8988T (cell line): ENCODE data around the gene GATA5.
"Not testable (repeated sequence)": the region's sequence is repeated elsewhere in the genome, so short reads cannot be mapped to it uniquely, and the experiment has no call there.

Experiments
- DNase-seq: peaks from one replicate; pipeline ENCODE4 v3.0.0; 2011

The GATA5 gene

DNA sequence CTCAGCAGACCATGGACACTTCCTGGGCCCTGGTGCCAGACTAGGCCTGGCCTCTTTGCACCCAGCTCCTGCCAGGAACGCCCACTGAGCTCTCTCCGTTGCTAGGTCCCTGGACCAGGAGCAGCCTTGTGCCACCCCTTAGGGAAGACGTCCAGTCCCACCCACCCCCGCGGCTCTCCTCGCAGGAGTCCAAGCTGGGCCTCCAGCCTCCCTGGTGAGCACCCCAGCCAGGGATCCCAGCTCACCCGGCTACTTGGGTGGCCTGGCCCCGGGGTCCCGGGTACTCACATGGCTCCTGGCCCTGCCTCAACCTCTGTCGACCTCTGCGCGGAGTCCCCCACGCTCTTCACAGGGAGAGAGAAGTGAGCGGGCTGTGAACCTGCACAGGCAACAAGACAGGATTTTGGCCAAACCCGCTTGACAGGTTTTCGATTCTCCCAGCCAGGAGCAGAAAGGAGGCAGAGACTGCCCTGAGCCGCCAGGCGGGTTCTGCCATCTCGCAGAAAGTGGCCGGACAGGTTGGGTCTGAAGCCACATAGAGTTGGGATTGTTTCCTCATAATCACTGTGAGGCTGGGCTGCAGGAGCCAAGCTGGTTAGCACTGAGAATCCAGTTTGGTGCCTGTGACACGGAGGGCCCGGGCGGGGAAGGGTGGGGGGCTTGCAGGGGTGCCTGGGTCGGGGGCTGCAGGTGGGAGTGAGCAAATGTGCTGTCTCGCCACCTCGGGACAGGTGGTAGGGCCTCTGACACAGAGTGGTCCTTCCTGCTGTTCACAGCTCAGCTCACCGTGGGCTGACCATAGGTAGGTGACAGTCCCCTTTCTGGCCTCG, 48.4 kb downstream of the GATA5 start, which contains the start of gene RBBP8NL:
TSS of gene RBBP8NL (minus strand) at position 368 of the 830 bp plus-strand sequence. CDS start 7,892 bp downstream, outside the sequence.
- no peak for DNase-seq

DNA sequence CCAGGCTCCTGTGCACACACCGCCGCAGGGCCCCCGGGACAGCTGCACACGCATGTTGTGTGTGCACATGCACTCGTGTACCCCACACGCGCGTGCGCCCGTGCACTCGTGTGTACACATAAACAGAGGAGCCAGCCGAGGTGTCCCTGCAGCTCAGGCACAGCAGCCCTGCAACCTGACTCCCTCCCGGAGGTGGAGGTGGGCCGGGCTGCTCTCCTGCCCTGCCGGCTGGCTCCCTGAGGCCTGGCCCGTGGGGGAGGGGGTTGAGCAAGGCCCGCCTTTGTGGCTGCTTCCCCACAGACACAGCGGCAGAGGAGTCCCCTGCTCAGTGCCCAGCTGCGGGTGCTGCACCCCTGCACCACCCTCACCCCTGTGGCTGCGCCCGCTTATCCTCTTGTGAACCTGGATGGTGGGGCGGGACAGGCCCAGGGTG, 49.1 kb downstream of the GATA5 start:
- no peak for DNase-seq

GRCh38 chr20:62426059-62426348, 49.8 kb downstream of the GATA5 start:
- not testable (repeated sequence) for DNase-seq

DNA sequence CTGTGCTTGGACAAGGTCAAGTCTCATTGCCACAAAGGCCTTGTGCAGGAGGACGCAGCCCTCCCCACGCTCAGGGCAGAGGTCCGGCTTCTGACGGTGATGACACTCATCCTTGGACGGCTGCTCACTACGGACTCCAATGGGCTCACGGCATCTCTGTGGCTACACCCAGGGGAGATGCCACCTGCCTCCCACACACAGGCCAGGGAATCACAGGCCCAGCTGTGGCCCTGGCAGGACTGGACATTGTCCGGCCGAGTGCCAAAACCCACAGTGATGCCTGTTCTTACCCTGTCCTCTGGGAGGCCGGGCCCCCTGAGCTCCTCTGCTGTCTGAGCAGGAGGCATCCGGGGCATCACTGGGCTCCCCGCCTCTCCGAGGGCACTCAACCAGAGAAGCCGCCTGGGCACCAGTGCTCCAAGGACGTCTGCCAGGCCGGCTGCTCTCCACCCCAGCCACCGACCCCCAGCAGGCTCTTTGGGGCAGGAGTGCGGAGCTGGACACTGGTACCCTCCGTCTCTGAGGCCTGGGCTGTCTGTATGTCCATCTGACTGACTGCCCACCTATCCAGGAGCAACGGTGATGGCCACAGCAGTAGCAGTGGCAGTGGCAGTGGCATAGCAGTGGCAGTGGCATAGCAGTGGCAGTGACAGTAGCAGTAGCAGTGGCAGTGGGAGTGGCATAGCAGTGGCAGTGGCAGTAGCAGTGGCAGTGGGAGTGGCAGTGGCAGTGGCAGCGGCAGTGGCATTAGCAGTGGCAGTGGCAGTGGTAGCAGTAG, 50.3 kb downstream of the GATA5 start:
- DNase-seq: no peak

DNA sequence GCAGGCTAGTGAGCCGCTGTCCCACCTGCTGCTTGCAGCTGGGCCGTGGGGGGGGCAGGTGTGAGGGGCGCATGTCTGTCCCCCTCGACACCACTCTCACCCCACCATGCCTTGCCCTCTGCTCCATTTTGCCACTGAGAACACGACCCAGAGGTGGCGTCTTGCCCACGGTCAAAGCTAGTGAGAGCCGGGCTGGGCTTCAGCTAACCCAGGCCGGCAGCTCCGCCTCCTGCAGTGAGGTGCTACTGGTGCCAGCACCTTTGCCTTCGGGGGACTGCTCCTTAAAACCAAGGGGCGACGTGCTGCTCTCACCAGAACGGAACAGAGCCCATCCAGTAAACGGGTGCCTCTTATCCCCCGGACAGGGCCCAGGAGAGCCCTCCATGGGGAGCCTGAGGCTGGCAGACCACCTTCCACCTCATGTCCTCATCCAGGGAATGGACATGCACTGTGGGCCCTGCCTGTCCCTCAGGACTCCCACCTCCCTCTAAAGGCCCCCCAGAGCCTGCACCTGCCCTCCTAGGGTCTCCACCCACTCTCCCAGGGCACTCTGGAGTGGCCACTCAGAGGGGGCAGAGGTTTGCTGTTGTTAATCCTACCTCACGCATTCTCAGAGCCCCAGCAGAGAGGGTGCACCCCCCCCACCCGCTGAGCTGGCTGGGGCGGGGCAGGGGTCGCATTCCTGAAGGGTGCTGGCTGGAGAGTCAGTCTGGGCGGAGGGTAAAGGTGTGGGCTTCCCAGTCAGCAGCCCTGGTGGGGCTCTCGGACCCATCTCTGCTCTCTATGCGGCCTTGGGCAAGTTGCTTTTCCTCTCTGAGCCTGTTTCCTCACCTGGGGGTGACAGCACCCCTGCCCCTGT, 51.3 kb downstream of the GATA5 start:
- DNase-seq: no peak

- DNase-seq: no peak
Measured at GRCh38 chr20:62423326-62423706, 52.5 kb downstream of the GATA5 start.

GRCh38 chr20:62422636-62423325, 53.0 kb downstream of the GATA5 start:
- no peak for DNase-seq

DNA sequence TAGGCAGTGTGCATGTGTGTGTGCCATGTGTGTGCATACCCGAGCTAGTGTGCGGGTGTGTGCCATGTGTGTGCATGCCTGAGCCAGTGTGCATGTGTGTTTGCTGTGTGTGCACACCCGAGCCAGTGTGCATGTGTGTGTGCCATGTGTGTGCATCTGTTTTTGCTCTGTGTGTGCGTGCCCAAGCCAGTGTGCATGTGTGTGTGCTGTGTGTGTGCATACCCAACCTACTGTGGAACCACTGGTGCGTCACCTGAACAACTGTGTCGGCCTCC, 54.1 kb downstream of the GATA5 start:
- DNase-seq: no peak

- no peak for DNase-seq
Measured at GRCh38 chr20:62420846-62421715, 54.7 kb downstream of the GATA5 start.

GRCh38 chr20:62419759-62420158, 56.0 kb downstream of the GATA5 start:
- no peak for DNase-seq

GRCh38 chr20:62418709-62419487, 56.9 kb downstream of the GATA5 start:
- no peak for DNase-seq

DNA sequence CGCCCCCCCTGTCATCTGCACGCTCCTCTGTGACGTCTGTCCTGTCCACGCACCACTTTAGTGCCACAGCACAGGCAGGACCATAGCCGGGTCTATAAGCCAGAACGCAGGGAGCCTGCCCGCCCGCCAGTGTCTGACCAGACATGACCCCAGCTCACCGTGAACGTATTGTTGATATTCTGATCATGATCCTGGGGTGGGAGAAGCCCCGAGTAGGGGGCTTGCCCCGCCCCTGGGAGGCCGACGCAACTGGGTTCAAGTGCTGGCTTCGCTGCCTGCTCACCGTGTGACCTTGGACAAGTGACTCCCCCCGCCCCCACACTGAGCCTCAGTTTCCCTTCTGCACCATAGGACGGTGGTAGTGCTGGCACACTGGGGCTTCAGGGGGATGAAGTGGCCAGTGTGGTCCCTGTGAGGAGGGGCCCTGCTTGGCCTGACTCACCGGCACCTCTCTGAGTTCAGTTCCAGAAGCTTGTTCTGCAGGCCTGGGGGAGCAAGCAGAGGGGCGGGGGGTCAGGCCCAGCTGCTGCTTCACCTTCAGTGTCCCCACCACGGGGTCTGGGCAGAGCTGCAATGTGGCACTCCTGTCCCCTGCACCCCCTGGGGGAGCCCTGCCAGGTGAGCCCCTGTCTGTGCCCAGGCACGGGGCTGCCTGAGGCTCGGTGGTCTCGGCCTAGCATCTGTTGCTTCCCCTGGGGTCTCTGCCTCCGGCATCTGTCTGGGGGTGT, 57.6 kb downstream of the GATA5 start:
- DNase-seq: no peak

- DNase-seq: no peak
Measured at GRCh38 chr20:62416651-62417637, 58.9 kb downstream of the GATA5 start.

- DNase-seq: no peak
Measured at GRCh38 chr20:62415354-62416111, 60.3 kb downstream of the GATA5 start.

DNA sequence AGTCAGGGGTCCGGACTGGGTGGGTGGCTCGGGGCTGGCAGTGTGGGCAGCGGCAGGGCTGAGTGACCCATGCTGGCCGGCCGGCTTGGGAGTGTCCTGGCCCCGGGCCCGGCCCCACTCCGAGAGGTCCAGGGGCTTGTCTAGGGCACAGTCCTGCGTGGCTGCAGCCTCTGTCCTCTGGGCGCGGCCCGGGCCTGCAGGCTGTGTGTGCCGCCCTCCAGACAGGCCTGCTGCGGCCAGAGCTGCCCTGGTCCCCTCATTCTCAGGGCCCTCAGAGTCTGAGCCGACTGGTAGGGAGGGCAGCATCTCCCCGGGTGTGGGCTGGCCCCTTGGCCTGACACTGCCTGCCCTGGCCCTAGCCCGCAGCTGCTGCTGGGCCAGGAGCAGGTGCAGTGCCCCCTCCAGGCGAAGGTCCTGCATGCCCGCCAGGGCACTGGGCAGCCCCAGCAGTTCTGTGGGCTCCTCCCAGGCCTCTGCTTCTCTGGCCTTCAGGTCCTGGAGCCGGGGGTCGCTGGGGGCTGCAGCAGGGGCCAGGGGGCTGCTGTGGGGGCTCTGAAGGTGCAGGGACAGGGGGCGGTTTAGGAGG, 61.8 kb downstream of the GATA5 start:
- DNase-seq: peak; percentile 98
